GM19467 (cell line): ENCODE results near the gene IFNK.
A peak's percentile ranks its signal among the peaks of the same experiment; 100 is the strongest.

Experiments used
- ATAC-seq: cut with Tn5 transposase; IDR thresholded peaks from one replicate; pipeline ENCODE4 v1.9.1; 2021; ENCODE audit warnings: mild to moderate bottlenecking, moderate library complexity; ENCODE audit not compliant: unreplicated experiment

The IFNK gene

DNA sequence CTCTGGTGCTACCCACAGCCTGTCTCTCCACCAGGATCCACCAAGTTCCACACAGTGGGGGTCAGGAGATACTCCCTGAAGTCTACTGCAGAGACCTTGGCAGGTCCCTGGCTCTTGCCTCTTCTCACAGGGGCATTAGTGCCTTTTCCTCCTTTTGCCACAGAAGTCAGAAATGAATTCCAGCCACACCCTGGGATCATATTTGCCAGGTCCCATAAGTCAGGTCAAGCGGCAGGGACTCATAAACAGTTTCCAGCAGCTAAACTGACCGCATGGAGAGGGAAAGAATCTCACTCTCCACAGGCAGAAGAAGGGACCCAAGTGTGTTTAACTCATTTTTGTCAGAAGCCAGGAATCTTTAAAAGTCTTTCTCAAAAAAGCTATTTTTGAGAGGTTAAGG, 13.3 kb upstream of the IFNK start:
- no peak for ATAC-seq

DNA sequence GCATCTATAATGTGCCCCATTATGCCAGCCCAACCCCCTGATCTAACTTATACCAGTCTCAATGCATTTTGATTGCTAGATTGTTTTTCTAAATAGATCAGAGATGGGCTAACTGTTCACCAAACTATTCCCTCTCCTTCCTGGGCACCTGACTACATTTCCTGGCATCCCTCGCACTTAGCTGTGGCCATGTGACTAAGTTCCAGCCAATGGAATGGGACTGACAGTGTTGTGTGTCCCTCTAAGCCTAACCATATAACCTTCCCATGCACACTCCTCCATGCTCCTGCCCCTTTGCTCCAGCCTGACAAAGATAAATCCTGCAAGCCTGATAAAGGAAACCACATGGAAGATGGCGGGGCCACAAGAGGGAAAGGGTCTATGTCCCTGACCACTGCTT, 12.3 kb upstream of the IFNK start:
- no peak for ATAC-seq

DNA sequence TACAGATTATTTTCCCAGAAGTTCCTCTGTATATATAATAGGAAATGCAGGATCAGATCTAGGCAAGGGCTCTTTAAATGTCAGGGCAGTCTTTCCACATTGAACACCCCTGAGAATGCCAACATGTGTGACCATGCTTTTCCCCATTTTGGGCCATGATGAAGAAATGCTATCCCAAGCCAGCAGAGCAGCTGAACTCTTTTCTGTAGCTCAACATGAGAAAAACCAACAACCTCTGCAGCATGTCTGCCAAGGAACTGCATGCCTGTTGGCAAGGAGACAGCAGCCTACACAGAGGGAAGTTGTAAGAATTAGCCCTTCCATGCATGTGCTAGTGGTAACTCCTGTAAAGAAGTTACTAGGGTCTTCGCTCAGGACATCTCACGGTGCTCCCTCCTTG, 9.5 kb upstream of the IFNK start:
- no peak for ATAC-seq

DNA sequence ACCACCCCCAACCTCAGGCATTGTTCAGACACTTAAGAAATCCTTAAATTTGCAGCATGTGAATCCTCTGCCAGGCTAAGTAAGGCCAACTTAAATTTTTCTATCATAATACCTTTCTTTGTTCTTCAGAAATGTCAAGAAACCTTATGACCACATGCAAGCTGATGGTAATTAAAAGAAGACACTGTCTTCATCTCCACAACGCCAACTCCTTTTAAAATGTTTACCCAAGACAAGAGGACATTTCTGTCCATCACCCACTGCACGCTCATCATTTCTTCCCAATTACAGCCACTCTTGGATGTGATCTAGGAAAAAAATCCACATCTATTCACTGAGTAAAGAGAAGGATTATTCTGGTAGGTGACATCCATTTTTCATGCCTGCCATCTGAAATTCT, 6.1 kb upstream of the IFNK start:
- no peak for ATAC-seq

DNA sequence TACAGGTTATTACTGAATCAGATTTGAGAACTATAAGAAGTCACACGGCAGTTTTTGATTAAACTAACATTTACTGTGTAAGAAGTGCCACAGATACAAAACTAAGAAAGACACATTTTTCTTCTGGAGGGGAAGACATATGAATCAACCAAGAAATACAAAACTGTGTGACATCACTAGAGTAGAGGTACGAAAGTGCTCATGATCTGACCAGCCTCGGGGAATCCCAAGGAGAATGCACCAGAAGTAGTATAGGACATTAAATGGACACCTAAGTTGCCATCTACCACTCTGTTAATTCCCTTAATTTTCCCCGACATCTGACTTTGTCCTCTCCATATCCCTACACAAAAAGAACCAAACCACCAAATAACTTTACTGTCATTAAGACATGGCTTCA, 5.3 kb upstream of the IFNK start:
- ATAC-seq: no peak

DNA sequence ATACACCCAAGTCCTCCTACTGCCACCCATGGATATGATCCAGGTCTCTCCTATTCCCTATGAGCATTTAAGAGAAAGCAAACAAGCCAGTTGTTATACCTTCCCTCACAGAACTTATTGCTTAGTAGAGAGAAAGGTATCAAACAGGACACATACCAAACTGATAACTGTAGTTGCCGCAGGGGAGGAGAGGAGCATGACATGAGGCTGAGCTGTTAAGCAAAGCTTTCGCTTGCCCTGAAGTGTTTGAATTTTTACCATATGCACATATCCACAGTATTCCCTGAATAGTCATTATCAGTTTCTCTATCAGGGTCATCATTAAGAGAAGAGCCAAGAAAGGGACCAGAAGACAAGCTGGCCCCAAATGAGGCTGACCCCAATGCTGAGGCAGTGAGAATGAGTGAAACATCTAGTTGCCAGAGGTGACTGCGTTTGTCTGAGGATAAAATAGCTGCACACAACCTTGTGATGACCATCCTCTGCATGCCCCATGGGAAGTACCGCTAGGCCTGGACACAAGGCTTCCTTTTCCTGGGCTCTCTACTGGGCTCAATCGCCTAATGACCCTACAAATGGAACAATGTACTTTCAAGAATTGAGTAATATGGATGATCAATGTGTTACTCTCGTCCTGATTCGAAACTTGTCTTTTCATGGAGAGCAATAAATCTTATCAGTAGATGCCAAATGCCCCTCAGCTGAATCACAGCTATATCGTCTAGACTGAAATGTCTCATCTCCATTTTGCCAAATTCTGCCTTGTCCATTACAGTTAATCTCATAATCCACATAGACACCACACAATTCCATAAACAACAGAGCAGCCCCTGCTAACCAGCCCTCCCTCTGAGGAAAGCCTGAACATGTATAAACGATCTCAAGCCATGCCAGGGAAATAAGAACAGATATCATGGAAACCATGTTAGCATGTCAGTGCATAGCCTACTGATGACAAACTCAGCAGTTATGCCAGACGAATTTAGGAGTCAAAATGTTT, 4.3 kb upstream of the IFNK start:
- no peak for ATAC-seq

DNA sequence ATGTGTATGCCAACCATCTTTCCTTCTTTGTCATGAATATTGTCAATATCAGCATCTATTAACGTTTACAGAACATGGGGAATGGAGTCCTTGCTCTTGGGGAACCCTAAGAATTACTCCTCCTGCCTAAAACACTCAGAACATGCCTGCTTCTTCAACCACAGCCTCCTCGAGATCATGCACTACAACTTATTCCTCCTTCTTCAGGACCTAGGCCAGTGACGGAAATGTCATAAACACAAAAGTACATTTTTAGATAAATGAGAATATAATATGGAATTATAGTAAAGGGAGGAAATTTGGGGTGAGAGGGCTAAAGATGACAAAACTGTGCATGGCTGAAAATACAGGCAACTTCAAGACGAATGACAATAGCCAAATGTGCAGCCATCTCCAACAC, 3.1 kb upstream of the IFNK start:
- no peak for ATAC-seq

DNA sequence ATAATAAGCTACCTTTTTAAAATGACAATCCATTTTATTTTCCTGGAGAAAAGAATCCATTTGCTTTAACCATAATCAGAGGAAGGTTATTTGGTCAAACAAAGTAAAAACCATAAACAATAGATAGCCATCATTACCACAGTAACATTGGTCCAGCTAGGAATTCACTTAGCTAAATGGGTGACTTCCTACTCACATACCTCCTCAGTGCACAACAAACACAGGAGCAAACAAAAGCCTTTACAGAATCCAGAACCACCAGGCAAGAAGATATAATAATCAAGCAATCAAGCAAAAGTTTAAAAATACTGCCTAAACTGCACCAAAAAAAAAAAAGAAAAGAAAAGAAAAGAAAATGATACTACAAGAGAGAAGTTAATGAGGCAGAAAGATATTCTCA, 949 bp upstream of the IFNK start:
- no peak for ATAC-seq

DNA sequence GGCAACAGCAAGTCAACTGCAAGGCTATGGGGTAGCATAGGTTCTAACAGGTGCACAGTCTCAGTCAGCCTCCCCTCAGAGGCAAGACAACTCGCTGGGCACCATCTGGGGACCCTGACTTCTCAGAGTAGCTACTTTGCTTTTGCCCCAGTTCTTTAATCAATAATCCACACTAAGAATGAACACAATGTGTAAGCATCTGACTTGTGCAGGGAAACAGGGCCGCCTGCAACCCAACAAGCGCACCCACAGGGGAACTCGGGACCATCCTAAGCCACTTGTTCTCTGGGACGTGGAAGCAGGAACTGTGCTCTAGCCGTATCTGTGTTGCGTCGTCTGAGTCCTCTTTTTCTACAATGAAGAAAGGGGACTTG, 3.6 kb downstream of the IFNK start:
- no peak for ATAC-seq

DNA sequence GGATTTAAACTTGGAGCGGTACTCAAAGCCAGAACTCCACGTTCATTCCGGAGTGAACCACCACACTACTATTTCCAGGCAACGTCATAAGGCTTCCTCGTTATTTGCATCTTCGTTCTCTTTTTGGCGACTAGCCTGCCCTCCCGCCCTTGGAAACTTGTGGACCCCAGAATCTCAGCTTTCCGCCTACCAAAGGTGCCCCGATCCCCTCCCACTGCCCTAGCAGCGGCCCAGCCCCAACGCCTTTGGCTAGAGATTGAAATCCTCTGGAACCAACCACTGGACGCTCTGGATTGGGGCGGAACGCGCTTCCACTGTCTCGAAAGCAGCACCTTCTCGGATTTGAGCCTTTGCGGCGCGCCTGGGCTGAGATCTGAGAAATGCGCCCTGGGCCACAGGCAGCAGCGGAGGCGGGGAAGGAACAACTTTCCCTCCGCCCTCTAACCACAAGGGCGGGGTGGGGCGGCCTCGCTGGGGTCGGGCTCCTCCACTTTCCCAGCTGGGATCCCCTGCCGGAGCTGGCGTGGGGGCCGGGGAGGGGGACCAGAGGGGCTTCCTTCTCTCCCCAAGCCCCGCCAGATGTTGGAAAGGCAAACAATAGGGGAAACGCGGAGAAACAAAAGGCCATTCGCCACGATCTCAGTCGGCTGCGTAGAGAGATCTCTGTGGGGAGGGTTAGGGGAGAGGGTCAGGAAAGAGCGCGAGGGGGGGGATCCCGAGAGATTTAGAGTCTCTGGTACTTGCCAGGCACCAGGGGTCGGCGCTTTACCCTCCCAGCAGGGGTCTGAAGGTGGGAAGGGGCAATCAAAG, 4.2 kb downstream of the IFNK start:
- ATAC-seq: peak; percentile 50

DNA sequence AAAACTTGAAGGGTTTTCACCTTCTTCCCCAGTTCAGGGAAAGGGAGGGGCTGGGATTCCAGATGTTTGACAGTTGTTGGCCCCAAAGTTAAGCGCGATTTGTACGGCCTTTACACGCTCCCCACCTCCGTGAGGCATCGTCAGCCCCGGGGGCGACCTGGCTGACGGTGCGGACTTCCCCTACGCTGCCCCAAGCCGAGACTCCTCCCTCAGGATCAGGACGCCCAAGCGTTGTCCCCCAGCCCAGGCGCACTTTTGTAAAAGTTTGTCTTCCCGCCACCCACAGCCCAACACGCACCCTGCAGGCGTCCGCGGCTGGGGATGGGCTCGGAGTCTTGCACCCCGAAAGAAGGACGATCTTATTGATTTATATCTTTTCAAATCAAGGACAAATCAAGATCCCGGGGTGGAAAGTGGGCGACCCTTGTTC, 4.8 kb downstream of the IFNK start:
- ATAC-seq: peak; percentile 39

DNA sequence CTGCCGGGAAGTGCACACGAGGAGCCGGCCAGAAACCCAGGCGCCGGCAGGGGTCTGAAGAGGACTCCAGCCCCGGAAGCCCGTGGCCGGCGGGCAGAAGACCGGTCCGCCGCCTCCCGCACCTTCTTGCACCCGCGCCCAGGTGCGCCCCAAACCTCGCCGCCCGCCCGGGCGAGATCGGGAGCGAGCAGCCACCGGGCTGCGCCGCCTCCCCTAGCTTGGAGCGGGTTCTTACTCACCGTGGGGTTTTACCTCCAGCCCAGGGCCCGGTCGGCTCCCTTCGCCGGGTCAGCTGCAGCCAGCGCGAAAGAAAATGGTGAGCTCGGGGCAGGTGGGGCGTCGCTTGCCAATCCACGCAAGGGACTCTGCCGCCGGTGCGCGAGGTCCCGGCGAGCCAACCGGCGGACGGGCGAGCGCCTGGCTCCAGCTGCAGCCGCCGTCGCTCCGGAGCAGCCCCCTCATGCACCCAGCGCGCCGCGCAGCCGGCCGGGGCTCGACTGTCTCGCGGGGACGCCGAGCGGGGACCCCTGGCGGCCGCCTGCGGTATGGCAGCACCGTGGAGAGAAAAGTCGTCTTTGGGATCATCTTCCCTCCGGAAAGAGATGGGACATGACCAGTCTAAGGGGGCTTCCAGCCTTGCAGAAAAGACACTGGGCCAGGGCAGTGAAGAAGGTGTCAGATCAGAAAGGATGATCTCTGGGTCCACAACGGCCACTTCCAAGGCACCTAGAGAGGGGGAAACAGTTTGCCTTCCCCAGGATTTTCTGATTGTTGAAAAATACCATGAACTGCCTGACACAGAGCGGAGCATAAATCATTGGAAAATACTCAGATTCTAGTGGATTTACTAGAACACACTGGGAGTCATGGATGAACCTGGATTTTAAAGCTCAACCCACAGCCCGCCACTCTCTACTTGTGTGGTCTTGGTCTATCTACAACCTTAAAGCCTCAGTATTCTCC, 5.5 kb downstream of the IFNK start, which contains the start of gene MOB3B:
Gene MOB3B (minus strand): TSS at position 499 of the 963 bp plus-strand sequence. CDS start 74,264 bp downstream, outside the sequence.
- ATAC-seq: peak; percentile 69

DNA sequence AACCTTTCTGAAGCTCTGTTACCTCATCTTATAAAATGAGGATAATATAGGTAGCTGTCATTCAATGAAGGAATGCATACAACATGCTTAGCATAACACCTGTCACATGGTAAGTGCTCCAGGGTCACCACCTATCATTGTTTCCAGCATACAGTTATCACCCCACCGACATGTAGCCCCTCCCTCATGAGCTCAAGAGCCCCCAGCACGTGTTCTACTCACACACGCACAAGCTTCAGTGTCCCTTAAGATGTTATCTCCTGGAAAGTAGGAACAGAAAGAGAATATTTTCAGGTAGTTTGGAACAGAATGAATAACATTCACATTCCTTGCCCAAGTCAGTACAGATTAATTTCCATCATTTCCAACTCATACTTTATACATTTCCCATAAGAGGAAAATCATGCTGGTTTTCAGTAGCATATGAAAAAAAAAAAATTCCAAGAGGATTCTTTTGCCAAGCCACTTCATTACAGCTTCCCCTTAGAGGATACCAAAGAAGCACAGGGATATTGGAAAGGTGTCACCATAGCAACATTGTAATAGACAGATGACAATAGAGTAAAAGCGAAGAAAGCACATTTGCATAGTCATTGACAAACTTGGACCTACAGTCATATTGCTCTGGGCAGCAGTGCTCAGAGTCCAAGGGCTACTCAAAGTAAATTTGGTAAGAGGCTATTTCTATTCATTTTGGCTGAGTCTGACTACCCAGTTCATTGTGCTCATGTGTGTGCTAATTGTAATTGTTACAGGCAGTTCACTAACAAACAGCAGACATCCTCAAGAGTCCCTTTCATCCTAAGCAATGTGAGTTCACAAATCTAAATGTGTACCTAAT, 7.0 kb downstream of the IFNK start:
- ATAC-seq: no peak

DNA sequence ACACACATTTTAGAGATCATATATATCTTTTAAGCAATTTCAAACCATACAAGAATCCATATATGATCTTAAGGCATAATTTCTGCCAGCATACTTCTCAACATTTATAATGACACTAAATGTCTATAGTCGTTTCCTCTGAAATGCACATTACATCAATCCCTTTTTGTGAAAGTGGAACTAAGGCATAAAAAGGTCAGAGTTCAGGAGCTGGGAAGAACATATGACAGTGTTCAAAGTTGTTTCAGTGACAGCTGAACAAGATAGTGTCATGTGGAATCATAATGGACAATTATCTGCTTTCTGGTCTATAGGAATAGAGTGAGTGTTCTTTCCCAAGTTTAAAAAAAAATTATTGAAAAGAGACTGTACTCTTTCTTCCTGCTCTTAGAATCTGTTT, 8.0 kb downstream of the IFNK start:
- ATAC-seq: no peak

DNA sequence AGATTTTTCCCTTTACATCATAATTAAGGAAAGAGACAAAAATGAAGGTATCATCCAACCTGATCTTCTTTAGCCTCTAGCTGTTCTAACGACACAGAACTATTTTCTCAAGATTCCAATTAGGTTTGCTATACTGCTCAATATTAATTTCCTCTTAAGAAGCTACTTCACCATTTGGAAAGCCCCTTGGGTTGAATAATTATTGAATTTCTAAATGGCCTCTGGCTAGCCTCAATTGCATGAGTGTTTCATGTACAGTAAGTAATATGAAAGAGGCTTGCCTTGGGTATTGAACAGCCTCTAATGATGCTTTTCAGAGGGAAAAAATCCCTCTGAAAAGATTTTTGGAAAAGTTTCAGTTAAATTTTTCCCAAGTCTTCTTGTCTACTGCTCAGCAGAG, 9.2 kb downstream of the IFNK start:
- ATAC-seq: no peak

DNA sequence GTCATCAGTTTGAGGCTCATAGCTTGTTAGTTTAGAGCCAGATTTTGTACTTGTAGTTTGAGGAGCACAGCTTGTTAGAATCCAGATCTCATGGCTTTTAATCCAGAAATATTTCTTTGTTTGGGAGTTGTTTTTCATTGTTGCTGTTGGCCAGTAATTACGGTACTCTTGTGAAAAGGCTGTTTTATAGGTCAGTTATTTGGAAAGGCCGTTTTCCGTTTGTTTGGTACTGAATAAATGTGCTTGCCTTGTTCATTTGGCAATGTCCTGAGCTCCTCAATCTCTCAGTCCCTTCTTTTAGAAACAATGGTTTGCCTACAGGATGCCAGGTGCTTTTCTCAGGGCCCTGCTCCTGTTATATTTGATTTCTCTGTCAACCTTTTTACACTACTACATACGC, 10.0 kb downstream of the IFNK start:
- ATAC-seq: no peak

DNA sequence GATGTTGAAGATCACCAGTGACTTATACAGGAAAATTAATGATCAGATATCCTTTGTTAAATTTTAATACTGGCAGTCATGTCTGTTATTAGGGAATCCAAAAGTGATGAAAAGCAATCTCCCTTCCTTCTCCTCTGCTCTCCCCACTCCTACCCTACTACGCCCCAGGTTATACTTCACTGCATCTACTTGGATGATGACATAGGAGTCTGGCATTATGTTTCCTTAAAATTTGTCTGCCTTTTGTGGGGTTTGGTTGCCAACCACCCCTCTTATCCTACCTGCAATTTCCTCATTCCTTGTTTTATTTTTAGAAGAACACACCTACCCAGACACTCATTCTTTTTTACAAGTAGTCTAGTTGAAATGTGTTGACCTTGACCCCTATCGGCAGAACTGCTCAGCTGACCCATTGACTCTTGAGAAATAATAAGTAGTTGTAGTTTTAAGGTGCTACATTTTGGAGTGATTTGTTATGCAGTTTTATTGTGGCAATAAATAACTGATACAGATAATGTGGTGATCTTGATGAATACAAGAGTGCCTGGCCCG, 10.6 kb downstream of the IFNK start:
- no peak for ATAC-seq

DNA sequence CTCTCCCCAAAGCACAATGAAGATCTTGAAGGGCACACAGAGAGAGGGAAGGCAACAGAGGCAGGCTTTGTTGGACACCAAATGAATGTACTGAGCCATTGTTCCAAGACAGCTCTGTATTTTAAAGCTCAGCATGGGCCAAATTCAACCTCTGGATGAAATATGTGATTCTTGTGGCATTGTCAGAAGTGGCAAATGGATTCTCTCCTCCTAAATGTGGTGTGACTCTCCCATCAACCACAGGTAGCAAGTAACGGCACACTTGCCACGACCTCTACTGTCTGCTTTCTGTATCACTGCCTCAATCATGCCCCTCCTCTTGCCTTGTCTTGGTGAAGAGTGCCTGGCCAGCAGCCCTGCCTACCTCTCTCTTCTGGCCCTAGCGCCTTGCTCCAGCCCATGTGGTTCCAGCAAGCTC, 11.6 kb downstream of the IFNK start:
- no peak for ATAC-seq

DNA sequence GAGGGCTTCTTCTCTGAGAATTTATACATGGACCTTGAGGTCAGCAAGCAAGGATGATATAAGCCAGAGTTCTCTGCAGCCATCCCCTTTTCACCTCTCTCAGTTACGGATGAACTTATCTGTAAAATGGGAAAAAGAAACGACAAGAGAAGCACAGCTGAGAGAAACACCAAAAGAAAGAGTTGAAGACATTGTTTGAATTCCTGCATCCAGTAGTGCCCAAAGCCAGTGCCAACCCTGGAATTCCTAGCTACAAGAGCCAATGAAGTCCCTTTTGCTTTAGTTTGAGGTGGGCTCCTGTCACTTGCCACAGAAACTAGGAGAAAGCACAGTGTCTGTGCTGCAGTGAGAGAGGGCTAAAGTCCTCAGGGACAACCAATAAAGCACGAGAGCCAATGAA, 12.1 kb downstream of the IFNK start:
- ATAC-seq: no peak
